IMR-90 (cell line): ENCODE results near the gene NAA60. TPM values are rescaled to one million over a fixed set of nuclear protein-coding genes. Genes with fewer than 3 reads are reported as not detected.
"Not testable (repeated sequence)": the region's sequence is repeated elsewhere in the genome, so short reads cannot be mapped to it uniquely, and the experiment has no call there.

ENCODE experiments used
- ATAC-seq: fragments of 200-7000 bp; cut with Tn5 transposase; 2 replicates; pipeline ENCODE4 v1.9.1; 2020; ENCODE audit warnings: low read depth, mild to moderate bottlenecking, moderate library complexity
- BruUV-seq: library from RNA; stranded (reverse); fragments of 400-500 nt; replicated peaks from 2 replicates; lab custom pipeline; 2021; lab: Mats Ljungman, UMichigan
- CTCF ChIA-PET: fragments of 300-600 bp; formaldehyde crosslinking; extraction: SDS; loops from one replicate; lab custom pipeline; 2021; ENCODE audit warnings: antibody characterized with exemption; lab: Yijun Ruan, JAX
- POLR2A ChIA-PET: fragments of 300-600 bp; sonication (Branson Sonifier 250); formaldehyde crosslinking; loops from one replicate; lab custom pipeline; 2022; ENCODE audit warnings: antibody characterized with exemption; ENCODE audit not compliant: unreplicated experiment; lab: Charles Lee
- DNase-seq: peaks from one replicate; pipeline ENCODE4 v3.0.0; 2013
- H2AFZ ChIP-seq: replicated peaks from 2 replicates; pipeline ENCODE3; 2013; ENCODE audit warnings: low read length, mild to moderate bottlenecking; ENCODE audit not compliant: poor library complexity
- H2AK5ac ChIP-seq: 2 replicates; pipeline ENCODE4 v1.6.1; 2013; ENCODE audit warnings: low read depth, low read length, inconsistent platforms
- H2AK9ac ChIP-seq: replicated peaks from 2 replicates; pipeline ENCODE3; 2013; ENCODE audit warnings: mild to moderate bottlenecking, low read depth, low read length, moderate library complexity; ENCODE audit not compliant: poor library complexity
- H2BK120ac ChIP-seq: 2 replicates; pipeline ENCODE4 v1.6.1; 2013; ENCODE audit warnings: low read depth, low read length, inconsistent platforms
- H2BK15ac ChIP-seq: 3 replicates; pipeline ENCODE4 v1.6.1; 2013; ENCODE audit warnings: low read depth, low read length, inconsistent platforms
- H2BK20ac ChIP-seq: 2 replicates; pipeline ENCODE4 v1.6.1; 2013; ENCODE audit warnings: low read depth, mild to moderate bottlenecking, inconsistent platforms, low read length, moderate library complexity
- H2BK5ac ChIP-seq: 2 replicates; pipeline ENCODE4 v1.6.1; 2013; ENCODE audit warnings: mild to moderate bottlenecking, low read depth, low read length, inconsistent platforms; ENCODE audit not compliant: poor library complexity, severe bottlenecking
- H3K14ac ChIP-seq: replicated peaks from 2 replicates; pipeline ENCODE4 v1.6.1; 2013; ENCODE audit warnings: low read depth, low read length, inconsistent platforms
- H3K18ac ChIP-seq: 2 replicates; pipeline ENCODE4 v1.6.1; 2013; ENCODE audit warnings: low read depth, low read length, control low read depth
- H3K23ac ChIP-seq: 2 replicates; pipeline ENCODE4 v1.6.1; 2013; ENCODE audit warnings: low read depth, low read length, inconsistent platforms
- H3K27ac ChIP-seq: 2 replicates; pipeline ENCODE4 v1.5.1; 2013; ENCODE audit warnings: mild to moderate bottlenecking, control low read depth, low read length; ENCODE audit not compliant: insufficient read depth
- H3K27me3 ChIP-seq: 2 replicates; pipeline ENCODE4 v1.6.1; 2013; ENCODE audit warnings: low read length; ENCODE audit not compliant: control insufficient read depth, insufficient read depth
- H3K36me3 ChIP-seq: 2 replicates; pipeline ENCODE4 v1.6.1; 2013; ENCODE audit warnings: low read length, mixed read lengths; ENCODE audit not compliant: control insufficient read depth, insufficient read depth
- H3K4ac ChIP-seq: 2 replicates; pipeline ENCODE4 v1.6.1; 2013; ENCODE audit warnings: low read depth, low read length, inconsistent platforms
- H3K4me1 ChIP-seq: 2 replicates; pipeline ENCODE4 v1.6.1; 2013; ENCODE audit warnings: low read length, mixed read lengths; ENCODE audit not compliant: control insufficient read depth, insufficient read depth
- H3K4me2 ChIP-seq: 2 replicates; pipeline ENCODE4 v1.6.1; 2013; ENCODE audit warnings: low read depth, mild to moderate bottlenecking, control low read depth, low read length, moderate library complexity
- H3K4me3 ChIP-seq: 2 replicates; pipeline ENCODE4 v1.5.1; 2013; ENCODE audit warnings: low read depth, mild to moderate bottlenecking, control low read depth, low read length, moderate library complexity; ENCODE audit not compliant: insufficient read depth
- H3K56ac ChIP-seq: 2 replicates; pipeline ENCODE4 v1.6.1; 2013; ENCODE audit warnings: low read length, inconsistent platforms; ENCODE audit not compliant: insufficient read depth; ENCODE audit errors: extremely low read depth
- H3K79me1 ChIP-seq, 2 experiments: 2 replicates each; pipeline ENCODE4 v1.6.1; 2013; ENCODE audit warnings: low read length in 2 of 2, inconsistent platforms in 1 of 2, low read depth in 1 of 2
- H3K9ac ChIP-seq: 2 replicates; pipeline ENCODE4 v1.6.1; 2013; ENCODE audit warnings: low read depth, low read length, control low read depth
- H3K9me1 ChIP-seq: 2 replicates; pipeline ENCODE4 v1.6.1; 2013; ENCODE audit warnings: low read length, inconsistent platforms; ENCODE audit not compliant: insufficient read depth
- H3K9me3 ChIP-seq: 2 replicates; pipeline ENCODE4 v1.6.1; 2013; ENCODE audit warnings: low read length; ENCODE audit not compliant: control insufficient read depth, insufficient read depth
- H4K20me1 ChIP-seq: 2 replicates; pipeline ENCODE4 v1.6.1; 2013; ENCODE audit warnings: low read length, inconsistent platforms; ENCODE audit not compliant: insufficient read depth
- H4K5ac ChIP-seq: 2 replicates; pipeline ENCODE4 v1.6.1; 2013; ENCODE audit warnings: mild to moderate bottlenecking, low read depth, low read length, control low read depth
- H4K8ac ChIP-seq, 2 experiments: 2 replicates each; pipeline ENCODE4 v1.6.1; 2013; ENCODE audit warnings: low read depth in 2 of 2, low read length in 2 of 2, control low read depth in 1 of 2, inconsistent platforms in 1 of 2
- H4K91ac ChIP-seq: 2 replicates; pipeline ENCODE4 v1.6.1; 2013; ENCODE audit warnings: low read depth, low read length, inconsistent platforms; ENCODE audit not compliant: insufficient read depth
- WGBS, 2 experiments: methylation state at CpG; one replicate each; pipeline versions ENCODE4 v1.1.5 to v1.1.7; 2013; ENCODE audit warnings: missing lambda C conversion rate in 2 of 2; ENCODE audit not compliant: insufficient read length in 1 of 2; ENCODE audit errors: extremely low coverage in 2 of 2; 5-methylcytosine and 5-hydroxymethylcytosine counted together
- dilution Hi-C: fragments of 300-500 bp; cut with HindIII; formaldehyde crosslinking; loops from one replicate; pipeline ENCODE4 v1.14.3; 2018; ENCODE audit warnings: low sequenced_read_pairs; ENCODE audit not compliant: unreplicated experiment
- in situ Hi-C: fragments of 300-500 bp; cut with MboI; formaldehyde crosslinking; loops from 3 replicates; pipeline ENCODE4 v1.14.3; 2019; ENCODE audit warnings: low sequenced_read_pairs, inconsistent platforms, mixed read lengths
- intact Hi-C: fragments of 100-400 bp; cut with micrococcal nuclease; formaldehyde crosslinking; loops from 2 replicates; pipeline ENCODE4 v1.10.0; 2022
- polyA plus RNA-seq, 3 experiments: library from polyadenylated mRNA; depleted of rRNA; stranded (reverse); fragments of >200 nt; gene quantifications; 2 replicates each; pipeline ENCODE4 v1.2.3, GENCODE V29; 2012; ENCODE audit warnings: low replicate concordance in 1 of 3
- total RNA-seq: library from RNA; depleted of rRNA; stranded (reverse); fragments of >200 nt; gene quantifications from 2 replicates; pipeline ENCODE4 v1.2.3, GENCODE V29; 2012

Gene NAA60
- total and polyA plus RNA-seq, 2 of the 4 experiments (the other 2 are of a cell fraction) = 7.5 to 18.0 TPM

DNA sequence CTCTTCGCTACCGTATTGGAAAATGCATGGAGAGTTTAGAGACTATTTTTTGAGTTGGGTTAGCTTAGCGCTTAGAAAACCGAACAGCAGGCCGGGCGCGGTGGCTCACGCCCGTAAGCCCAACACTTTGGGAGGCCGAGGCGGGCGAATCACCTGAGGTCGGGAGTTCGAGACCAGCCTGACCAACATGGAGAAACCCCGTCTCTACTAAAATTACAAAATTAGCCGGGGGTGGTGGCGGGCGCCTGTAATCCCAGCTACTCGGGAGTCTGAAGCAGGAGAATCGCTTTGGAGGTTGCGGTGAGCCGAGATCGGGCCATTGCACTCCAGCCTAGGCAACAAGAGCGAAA lies 57.9 kb downstream of the NAA60 start:
- H3K27me3 ChIP-seq, H2BK120ac ChIP-seq, H3K9me1 ChIP-seq, H3K56ac ChIP-seq, H3K36me3 ChIP-seq, H2AK5ac ChIP-seq, dilution Hi-C loops, H4K91ac ChIP-seq, H3K9me3 ChIP-seq, DNase-seq, H2BK20ac ChIP-seq, CTCF ChIA-PET, H3K4me1 ChIP-seq, in situ Hi-C loops, H4K20me1 ChIP-seq, ATAC-seq, POLR2A ChIA-PET, H3K18ac ChIP-seq, H2BK15ac ChIP-seq: not testable (repeated sequence)
- peak overlapping the region; percentile 7 for H2AK9ac ChIP-seq
- H4K5ac ChIP-seq = peak overlapping the region; percentile 34; the same call in 1 of the 2 replicates
- H3K4ac ChIP-seq = peak overlapping the region; percentile 14; the same call in 1 of the 2 replicates
- H3K23ac ChIP-seq = peak overlapping the region; percentile 67
- WGBS, 2 experiments = no CpG with 5 or more reads among the region's 24 CpGs
- H3K9ac ChIP-seq = peak overlapping the region; percentile 76
- BruUV-seq = TSS peak; percentile 65
- peak overlapping the region; percentile 87 for H3K4me2 ChIP-seq
- peak overlapping the region; percentile 59 for H3K4me3 ChIP-seq
- peak overlapping the region; percentile 30; the same call in 1 of the 2 replicates for H3K14ac ChIP-seq
- H3K27ac ChIP-seq = peak overlapping the region; percentile 51
- peak overlapping the region; percentile 14 for H2BK5ac ChIP-seq
- intact Hi-C loops = loop anchor here (2.0 to 10.0 kb wide), 3 partner anchors 43 to 313 kb away; partner anchors contain the start of genes OR1F1 and ZNF263
- peak overlapping the region; percentile 92 for H2AFZ ChIP-seq
- H4K8ac ChIP-seq = peak overlapping the region; percentile 28 to 78
- H3K79me1 ChIP-seq = peaks cover 12 to 24% of the 10 kb centered on the region in 2 experiments
